ENCODE data around the gene PARP9. TPM values are rescaled to one million over a fixed set of nuclear protein-coding genes. Genes with fewer than 3 reads are reported as not detected.

PARP9 gene
- total and polyA plus RNA-seq, 2 of the 13 experiments (the other 11 are each of a cell fraction or from before 2014, with no cell fraction given) = 6.5 to 10.6 TPM

- no peaks in the 10 kb centered on the region for H3K9me3 ChIP-seq (ENCODE audit: low read length)
- POLR2A ChIA-PET = no interaction called here
- H3K27me3 ChIP-seq (ENCODE audit: control insufficient read depth in 1 of 2, insufficient read depth in 2 of 2, low read length in 2 of 2) = no peaks in the 10 kb centered on the region
- H3K4me1 ChIP-seq (ENCODE audit: insufficient read depth, low read length) = peaks cover 14% of the 10 kb centered on the region
- H3K4me2 ChIP-seq (ENCODE audit: low read depth, low read length) = no peak overlapping the region
- DNase-seq (ENCODE audit: low spot score) (no peak), ATAC-seq (no peak), FAIRE-seq (no peak)
- CTCF ChIA-PET (ENCODE audit: low intra/inter-chr PET ratio, low total read pairs) = no interaction called here
- no peak overlapping the region for H3K27ac ChIP-seq (ENCODE audit: extremely low read length, insufficient read depth, low read length)
- BruUV-seq (replicated peaks) = no TSS peak
- intact Hi-C loops (cut with micrococcal nuclease; ENCODE audit: unreplicated experiment) = no loop called here
- no peak overlapping the region for H3K4me3 ChIP-seq (replicated peaks in 1 of 3; ENCODE audit: insufficient read depth in 1 of 3, low read depth in 2 of 3, low read length in 3 of 3)
- TF ChIP-seq JUN (CRISPR knock-in tag; IDR thresholded peaks at IDR 0.05) = no peak
- no peak for TF ChIP-seq KLF6 (CRISPR knock-in tag; IDR thresholded peaks at IDR 0.05)
- TF ChIP-seq, protein P1, sequence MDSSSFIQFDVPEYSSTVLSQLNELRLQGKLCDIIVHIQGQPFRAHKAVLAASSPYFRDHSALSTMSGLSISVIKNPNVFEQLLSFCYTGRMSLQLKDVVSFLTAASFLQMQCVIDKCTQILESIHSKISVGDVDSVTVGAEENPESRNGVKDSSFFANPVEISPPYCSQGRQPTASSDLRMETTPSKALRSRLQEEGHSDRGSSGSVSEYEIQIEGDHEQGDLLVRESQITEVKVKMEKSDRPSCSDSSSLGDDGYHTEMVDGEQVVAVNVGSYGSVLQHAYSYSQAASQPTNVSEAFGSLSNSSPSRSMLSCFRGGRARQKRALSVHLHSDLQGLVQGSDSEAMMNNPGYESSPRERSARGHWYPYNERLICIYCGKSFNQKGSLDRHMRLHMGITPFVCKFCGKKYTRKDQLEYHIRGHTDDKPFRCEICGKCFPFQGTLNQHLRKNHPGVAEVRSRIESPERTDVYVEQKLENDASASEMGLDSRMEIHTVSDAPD (CRISPR knock-in tag; IDR thresholded peaks at IDR 0.05) = no peak
- TF ChIP-seq ADNP (CRISPR knock-in tag; IDR thresholded peaks at IDR 0.05) = no peak
- no peak for TF ChIP-seq GRHL1 (CRISPR knock-in tag; conservative IDR thresholded peaks at IDR 0.05)
- no peak for TF ChIP-seq DMAP1 (CRISPR knock-in tag; IDR thresholded peaks at IDR 0.05)
- no peak for TF ChIP-seq MED1 (CRISPR knock-in tag; IDR thresholded peaks at IDR 0.05)
- TF ChIP-seq ATF2 (CRISPR knock-in tag; IDR thresholded peaks at IDR 0.05) = no peak
- TF ChIP-seq, protein P2, sequence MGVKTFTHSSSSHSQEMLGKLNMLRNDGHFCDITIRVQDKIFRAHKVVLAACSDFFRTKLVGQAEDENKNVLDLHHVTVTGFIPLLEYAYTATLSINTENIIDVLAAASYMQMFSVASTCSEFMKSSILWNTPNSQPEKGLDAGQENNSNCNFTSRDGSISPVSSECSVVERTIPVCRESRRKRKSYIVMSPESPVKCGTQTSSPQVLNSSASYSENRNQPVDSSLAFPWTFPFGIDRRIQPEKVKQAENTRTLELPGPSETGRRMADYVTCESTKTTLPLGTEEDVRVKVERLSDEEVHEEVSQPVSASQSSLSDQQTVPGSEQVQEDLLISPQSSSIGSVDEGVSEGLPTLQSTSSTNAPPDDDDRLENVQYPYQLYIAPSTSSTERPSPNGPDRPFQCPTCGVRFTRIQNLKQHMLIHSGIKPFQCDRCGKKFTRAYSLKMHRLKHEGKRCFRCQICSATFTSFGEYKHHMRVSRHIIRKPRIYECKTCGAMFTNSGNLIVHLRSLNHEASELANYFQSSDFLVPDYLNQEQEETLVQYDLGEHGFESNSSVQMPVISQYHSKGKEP (CRISPR knock-in tag; IDR thresholded peaks at IDR 0.05) = no peak
- TF ChIP-seq NR3C1 (CRISPR knock-in tag; IDR thresholded peaks at IDR 0.05) = no peak
- TF ChIP-seq STAT5B (CRISPR knock-in tag; IDR thresholded peaks at IDR 0.05) = no peak
- TF ChIP-seq ZNF704 (CRISPR knock-in tag; IDR thresholded peaks at IDR 0.05; ENCODE audit: borderline replicate concordance) = no peak
- no peak for TF ChIP-seq E2F2 (CRISPR knock-in tag; IDR thresholded peaks at IDR 0.05; ENCODE audit: borderline replicate concordance)
- TF ChIP-seq, protein P3, sequence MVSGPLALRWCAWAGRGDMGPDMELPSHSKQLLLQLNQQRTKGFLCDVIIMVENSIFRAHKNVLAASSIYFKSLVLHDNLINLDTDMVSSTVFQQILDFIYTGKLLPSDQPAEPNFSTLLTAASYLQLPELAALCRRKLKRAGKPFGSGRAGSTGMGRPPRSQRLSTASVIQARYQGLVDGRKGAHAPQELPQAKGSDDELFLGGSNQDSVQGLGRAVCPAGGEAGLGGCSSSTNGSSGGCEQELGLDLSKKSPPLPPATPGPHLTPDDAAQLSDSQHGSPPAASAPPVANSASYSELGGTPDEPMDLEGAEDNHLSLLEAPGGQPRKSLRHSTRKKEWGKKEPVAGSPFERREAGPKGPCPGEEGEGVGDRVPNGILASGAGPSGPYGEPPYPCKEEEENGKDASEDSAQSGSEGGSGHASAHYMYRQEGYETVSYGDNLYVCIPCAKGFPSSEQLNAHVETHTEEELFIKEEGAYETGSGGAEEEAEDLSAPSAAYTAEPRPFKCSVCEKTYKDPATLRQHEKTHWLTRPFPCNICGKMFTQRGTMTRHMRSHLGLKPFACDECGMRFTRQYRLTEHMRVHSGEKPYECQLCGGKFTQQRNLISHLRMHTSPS (CRISPR knock-in tag; IDR thresholded peaks at IDR 0.05; ENCODE audit: low read depth) = no peak
- no peak for TF ChIP-seq DNMT1 (CRISPR knock-in tag; IDR thresholded peaks at IDR 0.05)
- peaks cover 90% of the 10 kb centered on the region for H3K79me2 ChIP-seq (ENCODE audit: insufficient read depth, low read length)
- in situ Hi-C loops (cut with HindIII; ENCODE audit: extremely low pct_ligation_motif_present, low pct_unique_long_range_greater_than_20kb) = no loop called here
- H4K20me1 ChIP-seq (ENCODE audit: insufficient read depth, low read length) = peaks cover 12% of the 10 kb centered on the region
- no peak overlapping the region for H3K9ac ChIP-seq (ENCODE audit: insufficient read depth, low read depth, low read length)
- no peaks in the 10 kb centered on the region for H3K36me3 ChIP-seq (replicated peaks in 1 of 2; ENCODE audit: control insufficient read depth in 1 of 2, insufficient read depth in 2 of 2, low read length in 2 of 2)
- no peak overlapping the region for H2AFZ ChIP-seq (ENCODE audit: low read length)
- 81% methylated on average over 2 of the region's 2 CpGs for WGBS (ENCODE audit: low lambda C conversion rate)
Measured at GRCh38 chr3:122505676-122506075, 58.4 kb downstream of the PARP9 start.
